HepG2 (cell line): ENCODE data around the gene RPS14. TPM values are rescaled to one million over a fixed set of nuclear protein-coding genes. Genes with fewer than 3 reads are reported as not detected.

Source experiments
- CBFB ChIP-seq: sonication (generic); formaldehyde crosslinking; IDR thresholded peaks from 2 replicates; pipeline ENCODE4 v1.4.0; 2020; ENCODE audit warnings: missing genetic modification reagents
- EED ChIP-seq: sonication (generic); formaldehyde crosslinking; IDR thresholded peaks from 2 replicates; pipeline ENCODE4 v1.5.0; 2020; ENCODE audit warnings: mild to moderate bottlenecking, missing genetic modification reagents
- HNRNPK ChIP-seq: fragments of 200-400 bp; formaldehyde crosslinking; IDR thresholded peaks from 2 replicates; pipeline ENCODE4 v1.6.1; 2018; ENCODE audit warnings: low read length, low read depth, moderate library complexity, mild to moderate bottlenecking; ENCODE audit not compliant: poor library complexity, severe bottlenecking
- HNRNPLL ChIP-seq: fragments of 200-400 bp; formaldehyde crosslinking; IDR thresholded peaks from 2 replicates; pipeline ENCODE4 v1.6.1; 2017; ENCODE audit warnings: mild to moderate bottlenecking, low read depth, low read length; ENCODE audit not compliant: poor library complexity, severe bottlenecking
- KAT2B ChIP-seq: fragments of 150-350 bp; IDR thresholded peaks from 2 replicates; pipeline ENCODE4 v1.6.1; 2014; ENCODE audit warnings: low read depth, low read length, borderline replicate concordance
- NR2F2 ChIP-seq: IDR thresholded peaks from 2 replicates; pipeline ENCODE4 v1.6.1; 2012; ENCODE audit warnings: low read depth, inconsistent platforms, borderline replicate concordance
- SAP130 ChIP-seq: IDR thresholded peaks from 2 replicates; pipeline ENCODE4 v1.6.1; 2016; ENCODE audit warnings: low read depth
- SRSF9 ChIP-seq: fragments of 200-400 bp; formaldehyde crosslinking; IDR thresholded peaks from 2 replicates; pipeline ENCODE4 v1.6.1; 2018; ENCODE audit warnings: borderline replicate concordance, mild to moderate bottlenecking, low read depth, low read length; ENCODE audit not compliant: insufficient read depth, poor library complexity, severe bottlenecking
- TAF15 ChIP-seq: fragments of 200-400 bp; formaldehyde crosslinking; IDR thresholded peaks from one replicate; pipeline ENCODE4 v1.6.1; 2018; ENCODE audit warnings: mild to moderate bottlenecking, low read depth, low read length; ENCODE audit not compliant: poor library complexity, severe bottlenecking
- ZBTB21 ChIP-seq: sonication (generic); formaldehyde crosslinking; IDR thresholded peaks from 2 replicates; pipeline ENCODE4 v1.4.0; 2020; ENCODE audit warnings: missing genetic modification reagents
- ZKSCAN8 ChIP-seq: IDR thresholded peaks from 2 replicates; pipeline ENCODE4 v1.6.1; 2016; ENCODE audit warnings: borderline replicate concordance, missing genetic modification reagents, missing compliant biosample characterization
- ZNF24 ChIP-seq: fragments of 450-650 bp; IDR thresholded peaks from 2 replicates; pipeline ENCODE4 v1.6.1; 2017; ENCODE audit warnings: antibody characterized with exemption, mild to moderate bottlenecking
- ZNF431 ChIP-seq: sonication (generic); formaldehyde crosslinking; IDR thresholded peaks from 2 replicates; pipeline ENCODE4 v1.9.0; 2022; ENCODE audit warnings: missing genetic modification reagents, low read depth, mild to moderate bottlenecking, borderline replicate concordance
- ZNF468 ChIP-seq: sonication (generic); formaldehyde crosslinking; IDR thresholded peaks from 2 replicates; pipeline ENCODE4 v1.8.0; 2022; ENCODE audit warnings: mild to moderate bottlenecking, moderate library complexity, missing genetic modification reagents
- ZNF672 ChIP-seq: sonication (generic); formaldehyde crosslinking; IDR thresholded peaks from 2 replicates; pipeline ENCODE4 v1.8.1; 2022; ENCODE audit warnings: missing genetic modification reagents
- ZSCAN25 ChIP-seq: sonication (generic); formaldehyde crosslinking; IDR thresholded peaks from 2 replicates; pipeline ENCODE4 v1.8.0; 2022; ENCODE audit warnings: mild to moderate bottlenecking, missing genetic modification reagents
- polyA plus RNA-seq, 8 experiments: library from polyadenylated mRNA; depleted of rRNA in 3 of 8; stranded (reverse) in 7 of 8; unstranded in 1 of 8; fragments of >200 nt; fragmentation: Illumina TruSeq in 4 of 8; extraction: Trizol in 4 of 8; gene quantifications; 2 replicates each; pipeline versions ENCODE4 v1.2.1 to v1.2.3, GENCODE V29; 2011 to 2016; ENCODE audit warnings: low read depth in 4 of 8, missing spikeins in 1 of 8, mixed read lengths in 1 of 8; ENCODE audit not compliant: insufficient read depth in 1 of 8
- total RNA-seq, 5 experiments: library from RNA; depleted of rRNA; stranded (reverse); fragments of >200 nt; fragmentation: Illumina TruSeq; extraction: Trizol; gene quantifications; 2 replicates each; pipeline ENCODE4 v1.2.3, GENCODE V29; 2016; ENCODE audit warnings: low read depth in 1 of 5
- TF ChIP-seq, protein P1 (sequence below): sonication (generic); formaldehyde crosslinking; conservative IDR thresholded peaks from 2 replicates; pipeline ENCODE4 v1.4.0; 2020; ENCODE audit warnings: missing genetic modification reagents
- TF ChIP-seq, protein P2 (sequence below): sonication (generic); formaldehyde crosslinking; IDR thresholded peaks from 2 replicates; pipeline ENCODE4 v1.5.0; 2020; ENCODE audit warnings: missing genetic modification reagents
- TF ChIP-seq, protein P3 (sequence below): sonication (generic); formaldehyde crosslinking; IDR thresholded peaks from 2 replicates; pipeline ENCODE4 v1.9.0; 2021; ENCODE audit warnings: mild to moderate bottlenecking, missing genetic modification reagents

Gene RPS14
- total and polyA plus RNA-seq, 2 of the 13 experiments (the other 11 are each of a cell fraction or from before 2014, with no cell fraction given) = 2,116 to 3,295 TPM

DNA sequence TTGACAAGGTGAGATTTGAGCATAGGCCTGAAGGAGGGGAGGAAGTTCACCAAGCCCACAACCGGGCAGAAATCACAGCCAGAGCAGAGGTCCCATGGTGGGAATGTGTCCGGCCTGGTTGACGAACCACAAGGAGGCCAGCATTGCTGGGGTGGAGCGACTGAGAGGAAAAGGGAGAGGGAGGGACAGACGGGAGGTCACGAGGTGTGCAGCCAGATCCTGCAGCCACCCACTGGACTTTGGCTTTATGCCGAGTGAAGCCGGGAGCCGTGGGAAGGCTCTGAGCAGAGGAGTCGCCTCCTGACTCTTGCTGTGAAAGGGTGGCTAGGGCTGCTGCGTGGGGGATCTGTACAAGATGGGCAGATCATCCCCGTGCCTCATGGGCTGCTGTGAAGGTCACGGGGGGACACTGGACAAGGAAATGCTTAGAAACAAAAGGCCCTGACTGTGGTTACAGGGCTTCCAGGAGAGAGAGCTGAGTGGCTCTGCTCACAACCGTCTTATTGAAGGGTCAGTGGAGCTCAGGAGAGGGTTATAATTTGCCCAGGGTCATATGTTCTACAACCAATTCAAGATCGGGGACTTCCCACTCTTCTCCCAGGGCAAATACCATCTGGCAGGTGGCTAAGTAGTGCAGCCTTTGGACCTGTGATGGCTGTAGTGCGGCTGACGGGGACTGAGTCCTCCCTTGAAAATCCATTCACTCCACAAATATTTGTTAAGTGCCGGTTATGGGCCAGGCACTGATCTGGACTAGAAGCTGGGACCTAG, 21.2 kb downstream of the RPS14 start (continued):
- no peak for TF ChIP-seq ZNF672
- no peak for TF ChIP-seq ZBTB21
- TF ChIP-seq CBFB (CRISPR knock-in tag) = peak; percentile 61; the same call in 1 of the 2 replicates
- TF ChIP-seq, protein P1, sequence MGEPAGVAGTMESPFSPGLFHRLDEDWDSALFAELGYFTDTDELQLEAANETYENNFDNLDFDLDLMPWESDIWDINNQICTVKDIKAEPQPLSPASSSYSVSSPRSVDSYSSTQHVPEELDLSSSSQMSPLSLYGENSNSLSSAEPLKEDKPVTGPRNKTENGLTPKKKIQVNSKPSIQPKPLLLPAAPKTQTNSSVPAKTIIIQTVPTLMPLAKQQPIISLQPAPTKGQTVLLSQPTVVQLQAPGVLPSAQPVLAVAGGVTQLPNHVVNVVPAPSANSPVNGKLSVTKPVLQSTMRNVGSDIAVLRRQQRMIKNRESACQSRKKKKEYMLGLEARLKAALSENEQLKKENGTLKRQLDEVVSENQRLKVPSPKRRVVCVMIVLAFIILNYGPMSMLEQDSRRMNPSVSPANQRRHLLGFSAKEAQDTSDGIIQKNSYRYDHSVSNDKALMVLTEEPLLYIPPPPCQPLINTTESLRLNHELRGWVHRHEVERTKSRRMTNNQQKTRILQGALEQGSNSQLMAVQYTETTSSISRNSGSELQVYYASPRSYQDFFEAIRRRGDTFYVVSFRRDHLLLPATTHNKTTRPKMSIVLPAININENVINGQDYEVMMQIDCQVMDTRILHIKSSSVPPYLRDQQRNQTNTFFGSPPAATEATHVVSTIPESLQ (CRISPR knock-in tag) = no peak
- no peak for TF ChIP-seq ZNF24
- no peak for TF ChIP-seq HNRNPLL
- no peak for TF ChIP-seq NR2F2
- TF ChIP-seq ZNF431 (CRISPR knock-in tag) = no peak
- no peak for TF ChIP-seq SRSF9
- TF ChIP-seq ZKSCAN8 (CRISPR knock-in tag) = no peak
- TF ChIP-seq ZSCAN25 (CRISPR knock-in tag) = no peak
- no peak for TF ChIP-seq ZNF468
- TF ChIP-seq HNRNPK = no peak
- no peak for TF ChIP-seq EED (CRISPR knock-in tag)
- no peak for TF ChIP-seq KAT2B
- no peak for TF ChIP-seq TAF15
- TF ChIP-seq SAP130 = peak; percentile 59
- TF ChIP-seq, protein P2, sequence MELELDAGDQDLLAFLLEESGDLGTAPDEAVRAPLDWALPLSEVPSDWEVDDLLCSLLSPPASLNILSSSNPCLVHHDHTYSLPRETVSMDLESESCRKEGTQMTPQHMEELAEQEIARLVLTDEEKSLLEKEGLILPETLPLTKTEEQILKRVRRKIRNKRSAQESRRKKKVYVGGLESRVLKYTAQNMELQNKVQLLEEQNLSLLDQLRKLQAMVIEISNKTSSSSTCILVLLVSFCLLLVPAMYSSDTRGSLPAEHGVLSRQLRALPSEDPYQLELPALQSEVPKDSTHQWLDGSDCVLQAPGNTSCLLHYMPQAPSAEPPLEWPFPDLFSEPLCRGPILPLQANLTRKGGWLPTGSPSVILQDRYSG (CRISPR knock-in tag) = no peak
- TF ChIP-seq, protein P3, sequence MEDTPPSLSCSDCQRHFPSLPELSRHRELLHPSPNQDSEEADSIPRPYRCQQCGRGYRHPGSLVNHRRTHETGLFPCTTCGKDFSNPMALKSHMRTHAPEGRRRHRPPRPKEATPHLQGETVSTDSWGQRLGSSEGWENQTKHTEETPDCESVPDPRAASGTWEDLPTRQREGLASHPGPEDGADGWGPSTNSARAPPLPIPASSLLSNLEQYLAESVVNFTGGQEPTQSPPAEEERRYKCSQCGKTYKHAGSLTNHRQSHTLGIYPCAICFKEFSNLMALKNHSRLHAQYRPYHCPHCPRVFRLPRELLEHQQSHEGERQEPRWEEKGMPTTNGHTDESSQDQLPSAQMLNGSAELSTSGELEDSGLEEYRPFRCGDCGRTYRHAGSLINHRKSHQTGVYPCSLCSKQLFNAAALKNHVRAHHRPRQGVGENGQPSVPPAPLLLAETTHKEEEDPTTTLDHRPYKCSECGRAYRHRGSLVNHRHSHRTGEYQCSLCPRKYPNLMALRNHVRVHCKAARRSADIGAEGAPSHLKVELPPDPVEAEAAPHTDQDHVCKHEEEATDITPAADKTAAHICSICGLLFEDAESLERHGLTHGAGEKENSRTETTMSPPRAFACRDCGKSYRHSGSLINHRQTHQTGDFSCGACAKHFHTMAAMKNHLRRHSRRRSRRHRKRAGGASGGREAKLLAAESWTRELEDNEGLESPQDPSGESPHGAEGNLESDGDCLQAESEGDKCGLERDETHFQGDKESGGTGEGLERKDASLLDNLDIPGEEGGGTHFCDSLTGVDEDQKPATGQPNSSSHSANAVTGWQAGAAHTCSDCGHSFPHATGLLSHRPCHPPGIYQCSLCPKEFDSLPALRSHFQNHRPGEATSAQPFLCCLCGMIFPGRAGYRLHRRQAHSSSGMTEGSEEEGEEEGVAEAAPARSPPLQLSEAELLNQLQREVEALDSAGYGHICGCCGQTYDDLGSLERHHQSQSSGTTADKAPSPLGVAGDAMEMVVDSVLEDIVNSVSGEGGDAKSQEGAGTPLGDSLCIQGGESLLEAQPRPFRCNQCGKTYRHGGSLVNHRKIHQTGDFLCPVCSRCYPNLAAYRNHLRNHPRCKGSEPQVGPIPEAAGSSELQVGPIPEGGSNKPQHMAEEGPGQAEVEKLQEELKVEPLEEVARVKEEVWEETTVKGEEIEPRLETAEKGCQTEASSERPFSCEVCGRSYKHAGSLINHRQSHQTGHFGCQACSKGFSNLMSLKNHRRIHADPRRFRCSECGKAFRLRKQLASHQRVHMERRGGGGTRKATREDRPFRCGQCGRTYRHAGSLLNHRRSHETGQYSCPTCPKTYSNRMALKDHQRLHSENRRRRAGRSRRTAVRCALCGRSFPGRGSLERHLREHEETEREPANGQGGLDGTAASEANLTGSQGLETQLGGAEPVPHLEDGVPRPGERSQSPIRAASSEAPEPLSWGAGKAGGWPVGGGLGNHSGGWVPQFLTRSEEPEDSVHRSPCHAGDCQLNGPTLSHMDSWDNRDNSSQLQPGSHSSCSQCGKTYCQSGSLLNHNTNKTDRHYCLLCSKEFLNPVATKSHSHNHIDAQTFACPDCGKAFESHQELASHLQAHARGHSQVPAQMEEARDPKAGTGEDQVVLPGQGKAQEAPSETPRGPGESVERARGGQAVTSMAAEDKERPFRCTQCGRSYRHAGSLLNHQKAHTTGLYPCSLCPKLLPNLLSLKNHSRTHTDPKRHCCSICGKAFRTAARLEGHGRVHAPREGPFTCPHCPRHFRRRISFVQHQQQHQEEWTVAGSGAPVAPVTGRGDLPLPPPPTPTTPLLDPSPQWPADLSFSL = no peak
